Panc1 (cell line): ENCODE data around the gene CCDC141. TPM values are rescaled to one million over a fixed set of nuclear protein-coding genes. Genes with fewer than 3 reads are reported as not detected.

Source experiments
- ATAC-seq: fragments of 200-7000 bp; cut with Tn5 transposase; 2 replicates; pipeline ENCODE4 v1.9.1; 2020; ENCODE audit warnings: mild to moderate bottlenecking, moderate library complexity
- BruUV-seq: library from RNA; stranded (reverse); fragments of 400-500 nt; replicated peaks from 2 replicates; lab custom pipeline; 2021; lab: Mats Ljungman, UMichigan
- CTCF ChIA-PET: fragments of 300-600 bp; sonication (Branson Sonifier 250); formaldehyde crosslinking; loops from one replicate; lab custom pipeline; 2022; ENCODE audit warnings: antibody characterized with exemption; lab: Charles Lee
- POLR2A ChIA-PET: fragments of 300-600 bp; sonication (Branson Sonifier 250); formaldehyde crosslinking; loops from one replicate; lab custom pipeline; 2022; ENCODE audit warnings: antibody characterized with exemption; lab: Charles Lee
- DNase-seq: peaks from one replicate; pipeline ENCODE4 v3.0.0-alpha.2; 2010; ENCODE audit warnings: low read depth, low spot score
- H3K27ac ChIP-seq: 2 replicates; pipeline ENCODE4 v1.5.1; 2011; ENCODE audit warnings: mild to moderate bottlenecking, low read length, inconsistent platforms
- H3K27me3 ChIP-seq: fragments of 200-500 bp; sonication (Bioruptor generic); 2 replicates; pipeline ENCODE4 v1.6.0; 2014; ENCODE audit warnings: low read length, inconsistent platforms; ENCODE audit not compliant: control insufficient read depth, insufficient read depth
- H3K36me3 ChIP-seq: fragments of 200-500 bp; sonication (Bioruptor generic); 2 replicates; pipeline ENCODE4 v1.5.1; 2014; ENCODE audit warnings: inconsistent platforms, mild to moderate bottlenecking, low read length, moderate library complexity; ENCODE audit not compliant: control insufficient read depth, insufficient read depth
- H3K4me1 ChIP-seq: 2 replicates; pipeline ENCODE4 v1.5.1; 2011; ENCODE audit warnings: inconsistent platforms, mild to moderate bottlenecking, low read length, moderate library complexity; ENCODE audit not compliant: control insufficient read depth, insufficient read depth
- H3K4me3 ChIP-seq, 2 experiments: 2 replicates each; pipeline ENCODE4 v1.5.1; 2011 to 2012; ENCODE audit warnings: low read depth in 2 of 2, low read length in 2 of 2, mild to moderate bottlenecking in 2 of 2, inconsistent platforms in 1 of 2, moderate library complexity in 1 of 2
- H3K9me3 ChIP-seq: fragments of 200-500 bp; sonication (Bioruptor generic); 2 replicates; pipeline ENCODE4 v1.5.1; 2014; ENCODE audit warnings: low read depth, mild to moderate bottlenecking, inconsistent platforms, low read length, moderate library complexity; ENCODE audit not compliant: control insufficient read depth, insufficient read depth
- CTCF ChIP-seq: fragments of 450-650 bp; IDR thresholded peaks from 2 replicates; pipeline ENCODE4 v1.5.1; 2017; ENCODE audit warnings: mild to moderate bottlenecking
- POLR2AphosphoS5 ChIP-seq: IDR thresholded peaks from 2 replicates; pipeline ENCODE4 v1.6.1; 2012; ENCODE audit warnings: mild to moderate bottlenecking, low read depth, low read length, moderate library complexity
- REST ChIP-seq, 2 experiments: IDR thresholded peaks; 2 replicates each; pipeline ENCODE4 v1.6.1; 2011 to 2012; ENCODE audit warnings: low read depth in 2 of 2, control low read depth in 1 of 2, low read length in 1 of 2, mild to moderate bottlenecking in 1 of 2, moderate library complexity in 1 of 2; ENCODE audit not compliant: insufficient read depth in 1 of 2
- SIN3A ChIP-seq: IDR thresholded peaks from 2 replicates; pipeline ENCODE4 v1.6.1; 2012; ENCODE audit warnings: low read depth, mild to moderate bottlenecking, low read length, moderate library complexity, borderline replicate concordance; ENCODE audit not compliant: insufficient read depth
- TCF7L2 ChIP-seq: IDR thresholded peaks from 2 replicates; pipeline ENCODE4 v1.6.1; 2011; ENCODE audit warnings: mild to moderate bottlenecking, low read depth, low read length, inconsistent platforms
- in situ Hi-C: cut with HindIII; loops from 2 replicates; pipeline ENCODE4 v1.10.0; 2016; ENCODE audit warnings: low sequenced_read_pairs, low pct_unique_long_range_greater_than_20kb
- intact Hi-C: fragments of 100-400 bp; cut with micrococcal nuclease; formaldehyde crosslinking; loops from one replicate; pipeline ENCODE4 v1.10.0; 2022; ENCODE audit not compliant: unreplicated experiment
- total RNA-seq: library from RNA; stranded (reverse); gene quantifications from one replicate; pipeline ENCODE4 v1.2.1, GENCODE V29; 2021; ENCODE audit not compliant: unreplicated experiment

The CCDC141 gene
- total RNA-seq, 1 experiment from 2014 or later, result 0.10 TPM

GRCh38 chr2:178819992-178820391 is 229.9 kb downstream of the CCDC141 start:
- POLR2A ChIA-PET, result no interaction called here
- ATAC-seq (no peak), DNase-seq (no peak)
- H3K4me1 ChIP-seq, result no peaks in the 10 kb centered on the region
- H3K9me3 ChIP-seq, result no peaks in the 10 kb centered on the region
- TF ChIP-seq TCF7L2 (no peak), POLR2AphosphoS5 (no peak), REST (IDR thresholded peaks at IDR 0.05; ENCODE audit: insufficient read depth in 1 of 2, low read depth in 2 of 2, low read length in 1 of 2) (no peak), SIN3A (no peak), CTCF (no peak)
- H3K4me3 ChIP-seq, result no peak overlapping the region
- BruUV-seq, result no TSS peak
- intact Hi-C loops (no loop called here), in situ Hi-C loops (no loop called here)
- H3K27me3 ChIP-seq, result no peaks in the 10 kb centered on the region
- H3K27ac ChIP-seq, result no peak overlapping the region
- CTCF ChIA-PET, result interaction anchor here (0.6 kb wide), 1 partner anchor 900 kb away, joined by 4 read pairs; no protein-coding TSS in a partner anchor
- H3K36me3 ChIP-seq, result no peaks in the 10 kb centered on the region

DNA sequence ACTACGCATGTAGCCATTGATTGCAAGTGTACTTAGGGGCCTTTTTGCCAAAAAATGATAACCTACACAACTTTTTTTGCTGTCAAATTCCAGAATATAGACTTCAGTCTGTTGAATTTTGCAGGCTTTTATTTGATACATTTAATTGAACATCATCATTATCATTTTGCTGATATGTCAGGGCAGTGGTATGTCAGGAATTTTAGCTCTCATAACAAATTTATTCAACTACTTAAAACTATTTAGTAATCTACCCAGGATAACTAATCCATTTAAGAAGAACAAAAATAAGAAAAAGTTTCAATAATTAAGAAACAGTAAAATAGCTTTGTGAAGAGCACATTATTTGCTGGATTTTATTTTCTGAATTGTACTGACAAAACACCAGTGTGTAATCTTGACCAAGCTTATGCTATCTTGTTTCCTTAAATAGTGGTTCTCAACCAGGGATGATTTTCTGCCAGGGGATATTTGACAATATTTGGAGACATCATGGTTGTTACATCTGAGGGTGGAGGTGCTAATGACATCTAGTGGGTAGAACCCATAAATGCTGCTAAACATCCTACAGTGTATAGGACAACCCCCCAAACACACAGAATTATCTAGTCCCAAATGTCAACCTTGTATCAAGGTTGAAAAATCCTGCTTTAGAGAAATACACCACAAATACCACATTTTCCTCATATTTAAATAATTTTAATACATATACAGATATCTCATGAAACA is 230.6 kb downstream of the CCDC141 start:
- Histone ChIP-seq H3K27me3 (no peaks in the 10 kb centered on the region), H3K9me3 (no peaks in the 10 kb centered on the region), H3K27ac (no peak overlapping the region), H3K4me1 (no peaks in the 10 kb centered on the region), H3K4me3 (no peak overlapping the region), H3K36me3 (no peaks in the 10 kb centered on the region)
- no peak for DNase-seq
- CTCF ChIA-PET, result no interaction called here
- in situ Hi-C loops, result no loop called here
- TF ChIP-seq REST (IDR thresholded peaks at IDR 0.05; ENCODE audit: insufficient read depth in 1 of 2, low read depth in 2 of 2, low read length in 1 of 2) (no peak), CTCF (no peak), SIN3A (no peak), POLR2AphosphoS5 (no peak), TCF7L2 (no peak)
- intact Hi-C loops, result no loop called here
- no peak for ATAC-seq
- POLR2A ChIA-PET, result no interaction called here
- no TSS peak for BruUV-seq
